Mesothelial cell of epicardium (in vitro differentiated cells): ENCODE results near the gene ABCA6. TPM values are rescaled to one million over a fixed set of nuclear protein-coding genes. Genes with fewer than 3 reads are reported as not detected.

Experiments used
- DNase-seq, 2 experiments: peaks; one replicate each; pipeline ENCODE4 v3.0.0; 2021; ENCODE audit warnings: low spot score in 2 of 2; ENCODE audit not compliant: unreplicated experiment in 2 of 2
- H3K27ac Mint-ChIP-seq: 2 replicates; pipeline ENCODE4 v1.8.0; 2021; ENCODE audit warnings: mixed read lengths
- H3K27me3 Mint-ChIP-seq: 2 replicates; pipeline ENCODE4 v1.8.0; 2021; ENCODE audit warnings: low read depth, mixed read lengths
- H3K36me3 Mint-ChIP-seq: 2 replicates; pipeline ENCODE4 v1.8.0; 2021; ENCODE audit warnings: mixed read lengths
- H3K4me1 Mint-ChIP-seq: 2 replicates; pipeline ENCODE4 v1.8.0; 2021; ENCODE audit warnings: mixed read lengths
- H3K4me3 Mint-ChIP-seq: 2 replicates; pipeline ENCODE4 v1.8.0; 2021; ENCODE audit warnings: mild to moderate bottlenecking, moderate library complexity, mixed read lengths
- H3K9me3 Mint-ChIP-seq: 2 replicates; pipeline ENCODE4 v1.8.0; 2021; ENCODE audit warnings: mixed read lengths
- CTCF ChIP-seq: fragments of 200-600 bp; sonication (generic); IDR thresholded peaks from one replicate; pipeline ENCODE4 v1.5.0; 2021; ENCODE audit warnings: antibody characterized with exemption; ENCODE audit not compliant: unreplicated experiment
- total RNA-seq: library from RNA; stranded (reverse); gene quantifications from 3 replicates; pipeline ENCODE4 v1.2.1, GENCODE V29; 2021

Gene ABCA6
- total RNA-seq, 1 donor from 2014 or later = 0.42 TPM

- no peak for DNase-seq
- no peak for TF ChIP-seq CTCF
- Mint-ChIP-seq H3K9me3 (peaks cover 13% of the 10 kb centered on the region), H3K36me3 (peaks cover under 1% of the 10 kb centered on the region), H3K4me1 (peaks cover 22% of the 10 kb centered on the region), H3K27ac (no peak overlapping the region), H3K27me3 (peaks cover 7% of the 10 kb centered on the region), H3K4me3 (no peak overlapping the region)
Measured at GRCh38 chr17:69048634-69049033, 93.1 kb downstream of the ABCA6 start.

- Mint-ChIP-seq H3K4me1 (peaks cover 22% of the 10 kb centered on the region), H3K27ac (peak overlapping the region; percentile 88), H3K36me3 (no peaks in the 10 kb centered on the region), H3K4me3 (no peak overlapping the region), H3K27me3 (peaks cover 4% of the 10 kb centered on the region), H3K9me3 (peaks cover 9% of the 10 kb centered on the region)
- no peak for DNase-seq
- no peak for TF ChIP-seq CTCF
Measured at GRCh38 chr17:69047368-69048263, 94.1 kb downstream of the ABCA6 start.

GRCh38 chr17:69046121-69046807, 95.4 kb downstream of the ABCA6 start:
- Mint-ChIP-seq H3K4me1 (peaks cover 19% of the 10 kb centered on the region), H3K27ac (no peak overlapping the region), H3K36me3 (no peaks in the 10 kb centered on the region), H3K4me3 (no peak overlapping the region), H3K9me3 (peaks cover 6% of the 10 kb centered on the region), H3K27me3 (no peaks in the 10 kb centered on the region)
- no peak for DNase-seq
- TF ChIP-seq CTCF = no peak

GRCh38 chr17:69045646-69046045, 96.0 kb downstream of the ABCA6 start:
- peaks cover 6% of the 10 kb centered on the region for H3K9me3 Mint-ChIP-seq
- H3K36me3 Mint-ChIP-seq = no peaks in the 10 kb centered on the region
- no peak overlapping the region for H3K4me3 Mint-ChIP-seq
- no peaks in the 10 kb centered on the region for H3K27me3 Mint-ChIP-seq
- no peak overlapping the region for H3K27ac Mint-ChIP-seq
- TF ChIP-seq CTCF = no peak
- DNase-seq = no peak
- H3K4me1 Mint-ChIP-seq = peaks cover 15% of the 10 kb centered on the region

- H3K4me3 Mint-ChIP-seq = no peak overlapping the region
- no peak for TF ChIP-seq CTCF
- H3K27ac Mint-ChIP-seq = no peak overlapping the region
- H3K27me3 Mint-ChIP-seq = peaks cover 2% of the 10 kb centered on the region
- no peak for DNase-seq
- H3K4me1 Mint-ChIP-seq = peaks cover 10% of the 10 kb centered on the region
- no peaks in the 10 kb centered on the region for H3K36me3 Mint-ChIP-seq
- H3K9me3 Mint-ChIP-seq = peaks cover 6% of the 10 kb centered on the region
Measured at GRCh38 chr17:69044371-69044770, 97.3 kb downstream of the ABCA6 start.
